CD4-positive, alpha-beta memory T cell (primary cell): ENCODE measurements around the gene LRP6. TPM values are rescaled to one million over a fixed set of nuclear protein-coding genes. Genes with fewer than 3 reads are reported as not detected.
A peak's percentile ranks its signal among the peaks of the same experiment; 100 is the strongest.

Experiments
- CTCF ChIA-PET: fragments of 350-600 bp; sonication (Branson Sonifier 250); formaldehyde crosslinking; loops from one replicate; lab custom pipeline; 2021; ENCODE audit warnings: inconsistent platforms; ENCODE audit not compliant: partially characterized antibody; lab: Charles Lee
- POLR2A ChIA-PET: fragments of 350-600 bp; sonication (Branson Sonifier 250); formaldehyde crosslinking; loops from one replicate; lab custom pipeline; 2021; ENCODE audit not compliant: partially characterized antibody; lab: Charles Lee
- DNase-seq, 5 donors: peaks; one replicate each; pipeline versions ENCODE4 v3.0.0 to v3.0.0-alpha.2; 2020 to 2022; ENCODE audit warnings: mixed read lengths in 1 of 5
- H3K27ac ChIP-seq: one replicate; pipeline ENCODE4 v1.7.0; 2013; ENCODE audit warnings: low read depth, low read length
- H3K27me3 ChIP-seq: 2 replicates; pipeline ENCODE4 v1.7.0; 2013; ENCODE audit warnings: mild to moderate bottlenecking, low read length, moderate library complexity; ENCODE audit not compliant: insufficient read depth
- H3K36me3 ChIP-seq: 2 replicates; pipeline ENCODE4 v1.7.0; 2013; ENCODE audit warnings: mild to moderate bottlenecking, low read length, moderate library complexity; ENCODE audit not compliant: insufficient read depth
- H3K4me1 ChIP-seq: 2 replicates; pipeline ENCODE4 v1.7.0; 2013; ENCODE audit warnings: mild to moderate bottlenecking, low read length, moderate library complexity; ENCODE audit not compliant: insufficient read depth
- H3K4me3 ChIP-seq, 2 donors: one replicate each; pipeline ENCODE4 v1.7.0; 2013; ENCODE audit warnings: low read length in 2 of 2, mild to moderate bottlenecking in 1 of 2
- H3K9me3 ChIP-seq, 2 donors: one replicate each; pipeline ENCODE4 v1.7.0; 2013; ENCODE audit warnings: low read length in 2 of 2, control low read depth in 1 of 2; ENCODE audit not compliant: control insufficient read depth in 1 of 2
- H3K27ac Mint-ChIP-seq, 7 donors: one replicate each; pipeline ENCODE4 v1.8.0; 2020 to 2021; ENCODE audit warnings: mixed read lengths in 7 of 7, mild to moderate bottlenecking in 6 of 7, inconsistent platforms in 3 of 7, moderate library complexity in 3 of 7
- H3K27me3 Mint-ChIP-seq, 2 donors: one replicate each; pipeline ENCODE4 v1.8.0; 2020 to 2021; ENCODE audit warnings: mixed read lengths in 2 of 2
- H3K36me3 Mint-ChIP-seq, 2 donors: one replicate each; pipeline ENCODE4 v1.8.0; 2020 to 2021; ENCODE audit warnings: mixed read lengths in 2 of 2, inconsistent platforms in 1 of 2, mild to moderate bottlenecking in 1 of 2
- H3K4me1 Mint-ChIP-seq, 4 donors: one replicate each; pipeline ENCODE4 v1.8.0; 2020 to 2021; ENCODE audit warnings: mixed read lengths in 4 of 4, mild to moderate bottlenecking in 1 of 4
- H3K4me3 Mint-ChIP-seq, 8 donors: one replicate each; pipeline ENCODE4 v1.8.0; 2020 to 2021; ENCODE audit warnings: mixed read lengths in 8 of 8, mild to moderate bottlenecking in 7 of 8, moderate library complexity in 6 of 8, inconsistent platforms in 3 of 8
- H3K9me3 Mint-ChIP-seq, 8 donors: one replicate each; pipeline ENCODE4 v1.8.0; 2020 to 2021; ENCODE audit warnings: mixed read lengths in 8 of 8, mild to moderate bottlenecking in 5 of 8, inconsistent platforms in 3 of 8, moderate library complexity in 1 of 8
- intact Hi-C: fragments of 100-400 bp; cut with micrococcal nuclease; formaldehyde crosslinking; loops from one replicate; pipeline ENCODE4 v1.15.1; 2023
- polyA plus RNA-seq, 2 donors: library from polyadenylated mRNA; unstranded; fragments of 300-500 nt; fragmentation: Illumina TruSeq; gene quantifications; one replicate each; pipeline ENCODE4 v1.2.3, GENCODE V29; 2021
- total RNA-seq, 2 experiments: library from RNA; stranded (reverse); gene quantifications; one replicate each; pipeline ENCODE4 v1.2.3, GENCODE V29; 2021

The LRP6 gene
- total and polyA plus RNA-seq, 4 experiments from 2014 or later, result 0.45 to 4.0 (median 2.9) TPM

DNA sequence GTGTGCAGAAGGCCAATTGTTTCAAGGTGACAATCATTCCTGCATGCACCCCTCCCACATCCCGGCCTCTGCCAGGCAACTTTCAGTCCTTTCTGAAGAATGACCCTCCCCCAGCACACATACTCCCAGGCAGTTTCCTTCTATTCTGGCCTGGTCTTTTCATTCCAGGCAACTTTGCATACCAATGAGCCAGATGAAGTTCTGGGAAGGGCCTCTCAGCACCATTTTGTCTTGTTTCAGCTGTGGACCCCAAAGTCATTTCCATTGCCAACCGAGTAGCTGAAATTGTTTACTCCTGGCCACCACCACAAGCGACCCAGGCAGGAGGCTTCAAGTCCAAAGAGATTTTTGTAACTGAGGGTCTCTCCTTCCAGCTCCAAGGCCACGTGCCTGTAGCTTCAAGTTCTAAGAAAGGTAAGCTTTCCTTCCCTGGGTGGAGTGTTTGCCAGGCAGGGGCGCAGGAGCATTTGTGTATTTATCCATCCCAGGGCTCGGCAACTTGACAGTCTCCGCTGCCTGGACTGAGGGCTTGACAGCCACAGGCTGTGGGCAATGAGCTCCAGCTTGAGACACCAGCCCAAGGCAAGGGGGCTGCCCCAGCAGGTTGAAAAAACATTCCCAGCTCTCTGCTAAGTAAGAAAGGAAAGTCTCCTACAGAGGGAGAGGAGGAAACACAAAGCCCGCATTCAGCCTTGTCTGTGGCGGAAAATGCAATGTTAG is 179.7 kb downstream of the LRP6 start:
- H3K4me3 ChIP-seq, result no peak overlapping the region
- Mint-ChIP-seq H3K36me3 (no peaks in the 10 kb centered on the region), H3K4me1 (no peaks in the 10 kb centered on the region), H3K27me3 (peaks cover 0 to 5% of the 10 kb centered on the region in 2 donors), H3K27ac (no peak overlapping the region), H3K4me3 (no peak overlapping the region), H3K9me3 (no peaks in the 10 kb centered on the region)
- no peaks in the 10 kb centered on the region for H3K4me1 ChIP-seq
- H3K36me3 ChIP-seq, result no peaks in the 10 kb centered on the region
- H3K27ac ChIP-seq, result no peak overlapping the region
- ChIA-PET CTCF (no interaction called here), POLR2A (no interaction called here)
- no peaks in the 10 kb centered on the region for H3K9me3 ChIP-seq
- DNase-seq, result no peak
- intact Hi-C loops, result no loop called here
- no peaks in the 10 kb centered on the region for H3K27me3 ChIP-seq

GRCh38 chr12:12086362-12086761 is 180.5 kb downstream of the LRP6 start:
- ChIA-PET POLR2A (no interaction called here), CTCF (no interaction called here)
- Histone ChIP-seq H3K9me3 (no peaks in the 10 kb centered on the region), H3K36me3 (no peaks in the 10 kb centered on the region), H3K4me3 (no peak overlapping the region), H3K27me3 (no peaks in the 10 kb centered on the region), H3K27ac (no peak overlapping the region), H3K4me1 (no peaks in the 10 kb centered on the region)
- Mint-ChIP-seq H3K9me3 (no peaks in the 10 kb centered on the region), H3K27ac (no peak overlapping the region), H3K4me1 (no peaks in the 10 kb centered on the region), H3K4me3 (no peak overlapping the region), H3K27me3 (peaks cover 0 to 2% of the 10 kb centered on the region in 2 donors), H3K36me3 (no peaks in the 10 kb centered on the region)
- intact Hi-C loops, result no loop called here
- no peak for DNase-seq

GRCh38 chr12:12083688-12084087 is 183.2 kb downstream of the LRP6 start:
- CTCF ChIA-PET, result interaction anchor here (0.6 to 2.1 kb wide), 7 partner anchors 9 to 250 kb away, joined by 3 to 8 read pairs (median 3); partner anchors contain the start of gene BCL2L14
- no peaks in the 10 kb centered on the region for H3K9me3 Mint-ChIP-seq
- H3K36me3 Mint-ChIP-seq, result no peaks in the 10 kb centered on the region
- POLR2A ChIA-PET, result no interaction called here
- intact Hi-C loops, result no loop called here
- H3K9me3 ChIP-seq, result no peaks in the 10 kb centered on the region
- H3K36me3 ChIP-seq, result no peaks in the 10 kb centered on the region
- H3K27ac Mint-ChIP-seq, result no peak overlapping the region
- no peak for DNase-seq
- H3K4me1 ChIP-seq, result no peaks in the 10 kb centered on the region
- H3K27me3 Mint-ChIP-seq, result no peaks in the 10 kb centered on the region
- H3K27me3 ChIP-seq, result no peaks in the 10 kb centered on the region
- H3K27ac ChIP-seq, result no peak overlapping the region
- H3K4me3 ChIP-seq, result no peak overlapping the region
- no peak overlapping the region for H3K4me3 Mint-ChIP-seq
- H3K4me1 Mint-ChIP-seq, result no peaks in the 10 kb centered on the region

DNA sequence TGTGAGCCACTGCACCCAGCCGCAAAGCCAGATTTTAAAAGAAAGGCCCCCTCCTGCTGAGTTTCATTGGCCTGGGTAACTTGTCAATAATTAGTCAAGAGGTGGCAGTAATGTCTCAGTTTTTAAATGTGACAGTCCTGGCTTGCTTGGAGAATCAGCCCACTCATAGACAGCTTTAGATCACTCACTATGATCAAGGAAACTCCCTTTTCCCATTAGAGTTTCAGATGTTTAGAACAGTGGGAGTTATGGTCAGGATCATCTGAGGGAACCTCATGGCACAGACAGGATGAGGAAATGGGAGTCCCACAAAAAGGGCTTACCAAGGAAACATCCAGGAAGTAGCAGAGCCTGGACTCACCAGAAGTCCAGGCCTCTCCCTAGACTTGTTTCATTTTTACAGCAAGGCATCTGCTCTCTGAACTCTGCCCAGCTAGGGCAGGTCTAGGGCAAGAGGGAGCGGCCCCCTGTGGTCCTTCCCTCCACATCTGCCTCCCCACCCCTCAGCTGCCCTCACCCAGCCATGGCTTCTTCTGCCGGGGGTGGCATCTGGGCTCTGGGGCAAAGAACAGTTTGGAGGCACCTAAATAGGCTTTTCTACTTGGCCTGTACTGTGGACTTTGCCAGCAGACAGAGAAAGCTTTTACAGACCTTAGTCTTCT is 184.9 kb downstream of the LRP6 start:
- POLR2A ChIA-PET, result interaction anchor here (0.5 kb wide), 1 partner anchor 247 kb away, joined by 3 read pairs; no protein-coding TSS in a partner anchor
- DNase-seq, result peak in 2 of 5 donors; percentile 3 to 10
- H3K27me3 ChIP-seq, result no peaks in the 10 kb centered on the region
- no peak overlapping the region for H3K4me3 ChIP-seq
- H3K27ac ChIP-seq, result no peak overlapping the region
- no peaks in the 10 kb centered on the region for H3K36me3 ChIP-seq
- intact Hi-C loops, result no loop called here
- no peak overlapping the region for H3K4me3 Mint-ChIP-seq
- no peak overlapping the region for H3K27ac Mint-ChIP-seq
- H3K27me3 Mint-ChIP-seq, result no peaks in the 10 kb centered on the region
- H3K36me3 Mint-ChIP-seq, result no peaks in the 10 kb centered on the region
- no peaks in the 10 kb centered on the region for H3K4me1 ChIP-seq
- H3K9me3 Mint-ChIP-seq, result no peaks in the 10 kb centered on the region
- no peaks in the 10 kb centered on the region for H3K9me3 ChIP-seq
- CTCF ChIA-PET, result interaction anchor here (0.8 to 2.1 kb wide), 4 partner anchors 11 to 655 kb away, joined by 3 to 8 read pairs (median 4); no protein-coding TSS in a partner anchor
- H3K4me1 Mint-ChIP-seq, result no peaks in the 10 kb centered on the region

DNA sequence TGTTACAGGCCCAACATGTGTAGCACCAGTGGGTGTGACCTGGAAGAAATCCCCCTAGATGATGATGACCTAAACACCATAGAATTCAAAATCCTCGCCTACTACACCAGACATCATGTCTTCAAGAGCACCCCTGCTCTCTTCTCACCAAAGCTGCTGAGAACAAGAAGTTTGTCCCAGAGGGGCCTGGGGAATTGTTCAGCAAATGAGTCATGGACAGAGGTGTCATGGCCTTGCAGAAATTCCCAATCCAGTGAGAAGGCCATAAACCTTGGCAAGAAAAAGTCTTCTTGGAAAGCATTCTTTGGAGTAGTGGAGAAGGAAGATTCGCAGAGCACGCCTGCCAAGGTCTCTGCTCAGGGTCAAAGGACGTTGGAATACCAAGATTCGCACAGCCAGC is 187.6 kb downstream of the LRP6 start:
- Histone ChIP-seq H3K4me1 (no peaks in the 10 kb centered on the region), H3K36me3 (no peaks in the 10 kb centered on the region), H3K27ac (no peak overlapping the region), H3K27me3 (no peaks in the 10 kb centered on the region), H3K9me3 (no peaks in the 10 kb centered on the region), H3K4me3 (no peak overlapping the region)
- H3K4me3 Mint-ChIP-seq, result no peak overlapping the region
- peaks cover 0 to 2% (median 0%) of the 10 kb centered on the region in 4 donors for H3K4me1 Mint-ChIP-seq
- POLR2A ChIA-PET, result no interaction called here
- H3K27ac Mint-ChIP-seq, result no peak overlapping the region
- no peaks in the 10 kb centered on the region for H3K9me3 Mint-ChIP-seq
- CTCF ChIA-PET, result interaction anchor here (1.8 kb wide), 1 partner anchor 248 kb away, joined by 4 read pairs; no protein-coding TSS in a partner anchor
- intact Hi-C loops, result no loop called here
- H3K36me3 Mint-ChIP-seq, result no peaks in the 10 kb centered on the region
- no peaks in the 10 kb centered on the region for H3K27me3 Mint-ChIP-seq
- no peak for DNase-seq

GRCh38 chr12:12072064-12072760 is 194.6 kb downstream of the LRP6 start:
- Histone ChIP-seq H3K4me1 (peaks cover 21% of the 10 kb centered on the region), H3K27me3 (no peaks in the 10 kb centered on the region), H3K36me3 (no peaks in the 10 kb centered on the region), H3K9me3 (no peaks in the 10 kb centered on the region), H3K4me3 (peak overlapping the region in 1 of 2 donors; percentile 37), H3K27ac (peak overlapping the region; percentile 39)
- Mint-ChIP-seq H3K36me3 (no peaks in the 10 kb centered on the region), H3K27me3 (no peaks in the 10 kb centered on the region), H3K9me3 (no peaks in the 10 kb centered on the region), H3K27ac (peak overlapping the region; percentile 46 to 79 (median 75)), H3K4me1 (peaks cover 11 to 26% (median 21%) of the 10 kb centered on the region in 4 donors), H3K4me3 (peak overlapping the region; percentile 43 to 93 (median 82))
- CTCF ChIA-PET, result interaction anchor here (1.3 to 1.6 kb wide), 6 partner anchors 12 to 490 kb away, joined by 3 to 5 read pairs (median 4); no protein-coding TSS in a partner anchor
- peak; percentile 24 to 60 (median 31) for DNase-seq
- intact Hi-C loops, result loop anchor here (1.0 to 5.0 kb wide), 2 partner anchors 255 to 491 kb away; no protein-coding TSS in a partner anchor
- POLR2A ChIA-PET, result interaction anchor here (1.1 to 1.3 kb wide), 3 partner anchors 62 to 526 kb away, joined by 3 read pairs; no protein-coding TSS in a partner anchor
